ENCODE results near the gene ZCCHC24. TPM values are rescaled to one million over a fixed set of nuclear protein-coding genes. Genes with fewer than 3 reads are reported as not detected.

The ZCCHC24 gene
- total RNA-seq, 3 donors from 2014 or later (not counting 1 experiment from before 2014, with no cell fraction given): 2.8 to 4.0 (median 3.6) TPM

GRCh38 chr10:79458483-79458882 is 13.1 kb upstream of the ZCCHC24 start:
- H3K36me3 ChIP-seq (ENCODE audit: control insufficient read depth, insufficient read depth, low read length): no peaks in the 10 kb centered on the region
- no peak for ATAC-seq
- intact Hi-C loops (cut with micrococcal nuclease): no loop called here
- Mint-ChIP-seq H3K9me3 (no peaks in the 10 kb centered on the region), H3K27me3 (ENCODE audit: low read depth in 2 of 2) (peaks cover 6 to 11% of the 10 kb centered on the region in 2 donors), H3K4me1 (no peaks in the 10 kb centered on the region), H3K27ac (no peak overlapping the region), H3K4me3 (no peak overlapping the region), H3K36me3 (no peaks in the 10 kb centered on the region)
- 88% methylated on average over 4 of the region's 4 CpGs for WGBS (ENCODE audit: insufficient coverage)
- H3K27ac ChIP-seq (ENCODE audit: low read length): no peak overlapping the region
- H3K27me3 ChIP-seq (ENCODE audit: control insufficient read depth, insufficient read depth, low read length): no peaks in the 10 kb centered on the region
- no peaks in the 10 kb centered on the region for H3K9me3 ChIP-seq (ENCODE audit: control insufficient read depth, insufficient read depth, low read length)
- TF ChIP-seq CTCF (IDR thresholded peaks at IDR 0.05): no peak
- no peak overlapping the region for H3K4me3 ChIP-seq (ENCODE audit: low read length)
- no peak for DNase-seq
- H3K4me1 ChIP-seq (ENCODE audit: control insufficient read depth, insufficient read depth, low read length): no peaks in the 10 kb centered on the region

- no peak overlapping the region for H3K27ac ChIP-seq (ENCODE audit: low read length)
- 82% methylated on average over 7 of the region's 7 CpGs for WGBS (ENCODE audit: insufficient coverage)
- H3K27me3 Mint-ChIP-seq (ENCODE audit: low read depth in 2 of 2): peaks cover 6 to 11% of the 10 kb centered on the region in 2 donors
- no peak overlapping the region for H3K4me3 ChIP-seq (ENCODE audit: low read length)
- no peaks in the 10 kb centered on the region for H3K4me1 Mint-ChIP-seq
- DNase-seq: no peak
- H3K9me3 Mint-ChIP-seq: no peaks in the 10 kb centered on the region
- H3K9me3 ChIP-seq (ENCODE audit: control insufficient read depth, insufficient read depth, low read length): no peaks in the 10 kb centered on the region
- no peaks in the 10 kb centered on the region for H3K4me1 ChIP-seq (ENCODE audit: control insufficient read depth, insufficient read depth, low read length)
- no peak overlapping the region for H3K27ac Mint-ChIP-seq
- no peaks in the 10 kb centered on the region for H3K36me3 Mint-ChIP-seq
- intact Hi-C loops (cut with micrococcal nuclease): no loop called here
- no peak for TF ChIP-seq CTCF (IDR thresholded peaks at IDR 0.05)
- H3K4me3 Mint-ChIP-seq: no peak overlapping the region
- H3K27me3 ChIP-seq (ENCODE audit: control insufficient read depth, insufficient read depth, low read length): no peaks in the 10 kb centered on the region
- no peak for ATAC-seq
- H3K36me3 ChIP-seq (ENCODE audit: control insufficient read depth, insufficient read depth, low read length): no peaks in the 10 kb centered on the region
These were observed 11.9 kb upstream of the ZCCHC24 start for GRCh38 chr10:79457256-79457785.

GRCh38 chr10:79454259-79454658 is 8.8 kb upstream of the ZCCHC24 start:
- WGBS (ENCODE audit: insufficient coverage): 87% methylated on average over 5 of the region's 6 CpGs
- peaks cover 6 to 11% of the 10 kb centered on the region in 2 donors for H3K27me3 Mint-ChIP-seq (ENCODE audit: low read depth in 2 of 2)
- no peaks in the 10 kb centered on the region for H3K4me1 Mint-ChIP-seq
- DNase-seq (no peak), ATAC-seq (no peak)
- H3K4me1 ChIP-seq (ENCODE audit: control insufficient read depth, insufficient read depth, low read length): no peaks in the 10 kb centered on the region
- H3K9me3 Mint-ChIP-seq: no peaks in the 10 kb centered on the region
- H3K27ac Mint-ChIP-seq: no peak overlapping the region
- H3K9me3 ChIP-seq (ENCODE audit: control insufficient read depth, insufficient read depth, low read length): no peaks in the 10 kb centered on the region
- no peak overlapping the region for H3K4me3 ChIP-seq (ENCODE audit: low read length)
- no peak for TF ChIP-seq CTCF (IDR thresholded peaks at IDR 0.05)
- H3K27me3 ChIP-seq (ENCODE audit: control insufficient read depth, insufficient read depth, low read length): no peaks in the 10 kb centered on the region
- H3K4me3 Mint-ChIP-seq: no peak overlapping the region
- no peaks in the 10 kb centered on the region for H3K36me3 Mint-ChIP-seq
- intact Hi-C loops (cut with micrococcal nuclease): no loop called here
- no peak overlapping the region for H3K27ac ChIP-seq (ENCODE audit: low read length)
- no peaks in the 10 kb centered on the region for H3K36me3 ChIP-seq (ENCODE audit: control insufficient read depth, insufficient read depth, low read length)

- DNase-seq: no peak
- Histone ChIP-seq H3K9me3 (ENCODE audit: control insufficient read depth, insufficient read depth, low read length) (no peaks in the 10 kb centered on the region), H3K4me3 (ENCODE audit: low read length) (no peak overlapping the region), H3K27me3 (ENCODE audit: control insufficient read depth, insufficient read depth, low read length) (no peaks in the 10 kb centered on the region), H3K36me3 (ENCODE audit: control insufficient read depth, insufficient read depth, low read length) (no peaks in the 10 kb centered on the region), H3K27ac (ENCODE audit: low read length) (no peak overlapping the region), H3K4me1 (ENCODE audit: control insufficient read depth, insufficient read depth, low read length) (no peaks in the 10 kb centered on the region)
- H3K36me3 Mint-ChIP-seq: no peaks in the 10 kb centered on the region
- no peaks in the 10 kb centered on the region for H3K4me1 Mint-ChIP-seq
- H3K4me3 Mint-ChIP-seq: no peak overlapping the region
- TF ChIP-seq CTCF (IDR thresholded peaks at IDR 0.05): no peak
- 89% methylated on average over 3 of the region's 3 CpGs for WGBS (ENCODE audit: insufficient coverage)
- no peak overlapping the region for H3K27ac Mint-ChIP-seq
- intact Hi-C loops (cut with micrococcal nuclease): no loop called here
- no peaks in the 10 kb centered on the region for H3K9me3 Mint-ChIP-seq
- H3K27me3 Mint-ChIP-seq (ENCODE audit: low read depth in 2 of 2): peaks cover 3 to 11% of the 10 kb centered on the region in 2 donors
- ATAC-seq: no peak
These were observed 8.0 kb upstream of the ZCCHC24 start for GRCh38 chr10:79453392-79453791.

Measured in natural killer cell (primary cell).